Brain microvascular endothelial cell (primary cell): ENCODE measurements around the gene ZMYND8.
"Not testable (repeated sequence)": the region's sequence is repeated elsewhere in the genome, so short reads cannot be mapped to it uniquely, and the experiment has no call there.

Experiments used
- DNase-seq: peaks from one replicate; pipeline ENCODE4 v3.0.0-alpha.2; 2020
- H3K27ac ChIP-seq: fragments of 250-450 bp; sonication (Bioruptor Pico); 2 replicates; pipeline ENCODE4 v1.5.1; 2020; ENCODE audit warnings: mild to moderate bottlenecking, moderate library complexity
- H3K27me3 ChIP-seq: fragments of 250-450 bp; sonication (Bioruptor Pico); replicated peaks from 2 replicates; pipeline ENCODE4 v1.5.1; 2020; ENCODE audit warnings: mild to moderate bottlenecking
- H3K36me3 ChIP-seq: fragments of 250-450 bp; sonication (Bioruptor Pico); replicated peaks from 2 replicates; pipeline ENCODE4 v1.5.1; 2020; ENCODE audit warnings: mild to moderate bottlenecking
- H3K4me3 ChIP-seq: 2 replicates; pipeline ENCODE4 v1.5.1; 2011; ENCODE audit warnings: low read depth, mild to moderate bottlenecking, control low read depth, low read length, moderate library complexity
- CTCF ChIP-seq: IDR thresholded peaks from 2 replicates; pipeline ENCODE4 v1.5.1; 2011; ENCODE audit warnings: low read depth, mild to moderate bottlenecking, moderate library complexity, low read length, control low read depth, inconsistent platforms; ENCODE audit errors: missing control alignments
- in situ Hi-C: cut with HindIII; loops from 2 replicates; pipeline ENCODE4 v1.10.0; 2017; ENCODE audit warnings: low sequenced_read_pairs, low pct_ligation_motif_present

ZMYND8 gene

GRCh38 chr20:47265214-47265613 lies 91.3 kb downstream of the ZMYND8 start:
- in situ Hi-C loops = no loop called here
- no peak overlapping the region for H3K27ac ChIP-seq
- H3K36me3 ChIP-seq = peaks cover 61% of the 10 kb centered on the region
- DNase-seq = no peak
- TF ChIP-seq CTCF = no peak
- no peaks in the 10 kb centered on the region for H3K27me3 ChIP-seq
- no peak overlapping the region for H3K4me3 ChIP-seq

GRCh38 chr20:47264137-47264769 lies 92.2 kb downstream of the ZMYND8 start:
- H3K4me3 ChIP-seq, H3K27ac ChIP-seq, in situ Hi-C loops, DNase-seq, H3K27me3 ChIP-seq: not testable (repeated sequence)
- peaks cover 62% of the 10 kb centered on the region for H3K36me3 ChIP-seq

GRCh38 chr20:47263465-47264084 lies 92.9 kb downstream of the ZMYND8 start:
- Histone ChIP-seq H3K27me3 (no peaks in the 10 kb centered on the region), H3K27ac (no peak overlapping the region), H3K36me3 (peaks cover 58% of the 10 kb centered on the region), H3K4me3 (no peak overlapping the region)
- no peak for DNase-seq
- no peak for TF ChIP-seq CTCF
- in situ Hi-C loops = no loop called here

- H3K27ac ChIP-seq = no peak overlapping the region
- in situ Hi-C loops = no loop called here
- H3K27me3 ChIP-seq = no peaks in the 10 kb centered on the region
- no peak for DNase-seq
- no peak for TF ChIP-seq CTCF
- no peak overlapping the region for H3K4me3 ChIP-seq
- H3K36me3 ChIP-seq = peaks cover 56% of the 10 kb centered on the region
These were observed 93.4 kb downstream of the ZMYND8 start for GRCh38 chr20:47263080-47263464.

- in situ Hi-C loops = no loop called here
- H3K27ac ChIP-seq = no peak overlapping the region
These were observed 94.0 kb downstream of the ZMYND8 start for GRCh38 chr20:47262365-47263013.

More at GRCh38 chr20:47262365-47263013, 94.0 kb downstream of the ZMYND8 start:
- Histone ChIP-seq H3K4me3 (no peak overlapping the region), H3K27me3 (no peaks in the 10 kb centered on the region), H3K36me3 (peaks cover 52% of the 10 kb centered on the region)
- no peak for TF ChIP-seq CTCF
- DNase-seq = no peak
